NOMO-1 treated with dmso at 0.1 percent for 144 hours (cell line): ENCODE measurements around the gene RNU1-3.
"Not testable (repeated sequence)": the region's sequence is repeated elsewhere in the genome, so short reads cannot be mapped to it uniquely, and the experiment has no call there.

Experiments
- DNase-seq: peaks from one replicate; lab custom pipeline; 2025; ENCODE audit not compliant: unreplicated experiment; lab: John Stamatoyannopoulos, UW

Gene RNU1-3

GRCh38 chr1:16666502-16667413, at the start of gene RNU1-3:
TSS of gene RNU1-3 (minus strand) at chr1:16666948.
- DNase-seq, result not testable (repeated sequence)

DNA sequence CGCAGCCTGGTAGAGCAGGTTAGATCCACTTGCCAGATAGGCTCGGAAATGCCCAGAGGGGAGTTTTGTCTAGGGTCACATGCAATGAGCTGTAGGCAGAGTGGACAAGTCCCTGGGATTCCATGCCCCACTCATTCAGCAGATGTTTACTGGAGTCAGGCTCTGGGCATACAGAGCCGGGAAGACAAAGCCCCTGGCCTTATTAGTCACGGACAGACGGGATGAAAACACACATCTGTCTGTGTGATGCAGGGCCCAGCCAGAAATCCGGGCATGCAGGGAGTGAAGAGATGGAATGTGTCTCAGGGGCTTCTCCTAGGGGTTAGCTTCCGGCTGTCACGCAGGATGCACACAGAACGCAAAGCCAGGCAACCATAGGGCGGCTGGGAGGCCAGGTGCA, 46.7 kb upstream of the RNU1-3 start:
- DNase-seq, result not testable (repeated sequence)

DNA sequence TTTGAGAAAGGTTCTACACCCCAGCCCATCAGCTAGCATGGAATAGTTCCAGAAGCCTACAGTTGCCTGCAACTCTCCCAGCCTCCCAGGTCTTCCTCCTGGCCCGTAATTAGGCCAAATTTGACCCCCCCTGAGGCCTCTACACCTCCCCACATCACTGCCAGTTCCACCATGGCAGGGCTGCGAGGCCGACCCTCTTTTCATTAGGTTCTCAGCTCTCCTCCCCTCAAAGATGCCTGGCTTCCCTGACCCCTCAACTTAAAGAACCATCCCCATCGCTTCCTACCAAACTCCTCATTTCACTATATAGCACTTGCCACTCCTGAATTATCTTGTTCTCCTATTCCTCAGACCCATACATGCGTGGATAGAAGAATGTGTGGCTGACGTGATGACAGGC, 46.2 kb upstream of the RNU1-3 start:
- DNase-seq, result not testable (repeated sequence)

GRCh38 chr1:16712582-16712981, 45.8 kb upstream of the RNU1-3 start:
- not testable (repeated sequence) for DNase-seq

DNA sequence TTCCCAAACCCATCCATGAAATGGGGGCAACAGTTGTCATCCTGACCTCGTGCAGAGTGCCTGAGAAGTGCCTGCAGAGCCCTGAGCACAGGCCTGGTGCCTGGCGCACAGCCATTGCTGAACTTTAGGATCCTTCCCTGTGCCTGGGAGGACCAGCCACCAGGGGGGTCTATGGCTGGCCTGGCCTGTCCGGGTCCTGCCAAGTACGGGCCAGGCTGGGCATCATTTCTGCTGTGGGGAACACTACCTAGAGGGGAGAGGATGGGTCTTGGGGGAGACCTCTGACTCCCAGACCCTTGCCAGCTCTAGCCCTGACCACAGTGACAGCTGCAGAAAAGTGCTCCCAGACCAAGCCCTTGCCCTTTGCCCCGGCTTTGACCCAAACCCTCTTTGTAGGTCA, 45.4 kb upstream of the RNU1-3 start:
- DNase-seq, result not testable (repeated sequence)

- not testable (repeated sequence) for DNase-seq
Measured at GRCh38 chr1:16710618-16711017, 43.9 kb upstream of the RNU1-3 start.

- DNase-seq, result not testable (repeated sequence)
Measured at GRCh38 chr1:16709659-16710087, 42.9 kb upstream of the RNU1-3 start.

- DNase-seq, result not testable (repeated sequence)
Measured at GRCh38 chr1:16708704-16709103, 42.0 kb upstream of the RNU1-3 start.

GRCh38 chr1:16707130-16708093, 40.7 kb upstream of the RNU1-3 start:
- not testable (repeated sequence) for DNase-seq

DNA sequence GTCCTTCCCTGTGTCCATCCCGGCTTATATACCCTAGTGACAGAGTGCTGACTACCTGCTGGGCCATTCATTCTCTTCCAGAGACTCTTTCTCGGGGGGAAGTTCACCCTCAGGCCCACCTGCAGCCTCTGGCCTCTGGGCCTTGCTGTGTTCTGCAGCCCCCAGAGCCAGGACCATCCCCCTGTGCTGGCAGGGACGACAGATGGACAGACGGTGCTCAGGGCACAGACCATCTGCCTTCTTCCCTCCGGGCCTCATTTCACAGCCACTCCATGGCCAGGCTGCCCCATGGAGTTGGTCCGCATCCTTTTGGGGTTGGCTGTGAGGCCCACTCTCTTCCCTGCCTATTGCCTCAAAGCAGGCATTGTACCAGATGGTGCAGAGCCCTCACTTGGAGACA, 39.6 kb upstream of the RNU1-3 start:
- DNase-seq, result not testable (repeated sequence)

- DNase-seq, result not testable (repeated sequence)
Measured at GRCh38 chr1:16704502-16705100, 37.9 kb upstream of the RNU1-3 start.

GRCh38 chr1:16704076-16704475, 37.3 kb upstream of the RNU1-3 start:
- DNase-seq, result not testable (repeated sequence)

- DNase-seq, result not testable (repeated sequence)
Measured at GRCh38 chr1:16703602-16704001, 36.9 kb upstream of the RNU1-3 start.

GRCh38 chr1:16703141-16703540, 36.4 kb upstream of the RNU1-3 start:
- DNase-seq, result not testable (repeated sequence)

- DNase-seq, result not testable (repeated sequence)
Measured at GRCh38 chr1:16702280-16702679, 35.5 kb upstream of the RNU1-3 start.

DNA sequence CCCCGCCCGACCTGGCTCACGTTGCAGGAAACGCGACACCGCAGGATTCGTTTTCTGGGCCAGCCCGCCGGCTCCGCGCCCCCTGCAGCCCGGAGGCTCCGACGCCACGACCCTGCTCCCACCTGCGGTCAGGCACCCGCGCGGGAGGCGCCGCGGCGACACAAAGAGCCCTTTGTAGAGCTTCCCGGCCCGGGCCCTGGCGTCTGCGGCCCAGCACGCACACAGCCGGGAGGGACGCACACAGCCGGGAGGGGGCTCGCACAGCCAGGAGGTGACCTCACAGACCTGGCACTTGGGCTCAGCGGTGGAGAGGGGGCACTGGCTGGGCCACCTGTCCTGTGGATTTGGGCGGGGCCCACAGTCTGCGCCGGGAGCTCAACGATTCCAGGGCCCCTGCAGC, 34.4 kb upstream of the RNU1-3 start:
- not testable (repeated sequence) for DNase-seq

GRCh38 chr1:16700138-16700895, 33.6 kb upstream of the RNU1-3 start:
- not testable (repeated sequence) for DNase-seq

DNA sequence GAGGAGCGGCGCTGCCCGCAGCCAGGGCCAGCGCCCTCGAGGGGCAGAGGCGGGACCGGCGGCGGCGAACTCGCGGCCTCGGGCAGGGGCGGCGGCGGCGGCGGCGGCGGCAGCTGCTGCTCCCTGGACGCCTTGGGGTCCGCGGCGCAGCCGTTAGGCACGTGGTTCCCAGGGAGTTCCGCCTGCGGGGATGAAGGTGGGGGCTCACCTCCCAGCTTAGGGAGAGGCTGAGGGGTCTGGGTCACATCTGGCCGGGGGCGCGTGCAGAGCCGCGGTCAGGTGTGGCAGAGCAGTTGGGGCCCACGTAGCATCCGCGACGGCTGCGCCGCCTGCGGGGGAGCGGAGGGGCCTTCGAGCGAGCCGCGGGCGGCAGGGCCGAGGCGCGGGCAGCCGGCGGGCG, 32.7 kb upstream of the RNU1-3 start:
- not testable (repeated sequence) for DNase-seq

DNA sequence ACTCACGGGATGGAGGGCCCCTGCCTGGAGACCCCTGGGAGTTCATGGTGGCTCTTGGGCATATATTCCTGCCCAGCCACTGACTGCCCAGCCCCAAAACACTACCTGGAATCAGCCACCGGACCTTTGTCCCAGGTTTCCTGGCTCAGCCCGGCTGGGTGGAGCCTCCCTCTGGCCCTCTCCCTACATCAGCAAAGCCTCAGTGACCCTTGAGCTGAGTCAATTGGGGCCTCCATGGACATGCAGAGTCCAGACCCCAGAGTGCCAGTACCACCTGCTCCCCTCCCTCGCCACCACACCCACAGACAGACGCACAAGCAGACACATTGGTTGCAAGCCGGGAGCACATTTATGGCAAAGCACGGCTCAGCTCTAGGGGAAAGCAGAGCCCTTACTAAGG, 30.4 kb upstream of the RNU1-3 start:
- DNase-seq, result not testable (repeated sequence)

- DNase-seq, result not testable (repeated sequence)
Measured at GRCh38 chr1:16696507-16697150, 29.9 kb upstream of the RNU1-3 start.
